HFFc6 (cell line): ENCODE data around the gene TMEM144. TPM values are rescaled to one million over a fixed set of nuclear protein-coding genes. Genes with fewer than 3 reads are reported as not detected.
"Not testable (repeated sequence)": the region's sequence is repeated elsewhere in the genome, so short reads cannot be mapped to it uniquely, and the experiment has no call there.

ENCODE experiments used
- DNase-seq: peaks from one replicate; pipeline ENCODE4 v3.0.0-alpha.2; 2018
- H3K27ac Mint-ChIP-seq: 2 replicates; pipeline ENCODE4 v1.8.0; 2020; ENCODE audit warnings: mild to moderate bottlenecking, mixed read lengths
- H3K27me3 Mint-ChIP-seq: 2 replicates; pipeline ENCODE4 v1.8.0; 2021; ENCODE audit warnings: mild to moderate bottlenecking, moderate library complexity, mixed read lengths; ENCODE audit not compliant: insufficient read depth
- H3K36me3 Mint-ChIP-seq: 2 replicates; pipeline ENCODE4 v1.8.0; 2021; ENCODE audit warnings: low read depth, mixed read lengths
- H3K4me1 Mint-ChIP-seq: 2 replicates; pipeline ENCODE4 v1.8.0; 2020; ENCODE audit warnings: low read depth, mixed read lengths
- H3K4me3 Mint-ChIP-seq: 2 replicates; pipeline ENCODE4 v1.8.0; 2020; ENCODE audit warnings: mild to moderate bottlenecking, moderate library complexity, mixed read lengths
- H3K9me3 Mint-ChIP-seq: 2 replicates; pipeline ENCODE4 v1.8.0; 2020; ENCODE audit warnings: mild to moderate bottlenecking, mixed read lengths
- total RNA-seq, 6 experiments: library from RNA; stranded (reverse); fragmentation: NEBNext Ultra II Directional; extraction: Animal tissue kit (Norgen Biotek cat#: 25700); gene quantifications; 2 replicates in 1 of 6; 3 replicates in 5 of 6; pipeline ENCODE4 v1.2.3, GENCODE V29; 2021
- TF ChIP-seq, protein P1 (sequence below): fragments of 200-600 bp; sonication (generic); IDR thresholded peaks from 2 replicates; pipeline ENCODE4 v1.5.0; 2021; ENCODE audit warnings: antibody characterized with exemption, mild to moderate bottlenecking

TMEM144 gene
- total RNA-seq, 6 experiments from 2014 or later, result 0.18 to 0.34 (median 0.29) TPM; not detected in 1

GRCh38 chr4:158268553-158268952 is 58.3 kb downstream of the TMEM144 start:
- H3K36me3 Mint-ChIP-seq, result no peaks in the 10 kb centered on the region
- no peak overlapping the region for H3K4me3 Mint-ChIP-seq
- peaks cover 3% of the 10 kb centered on the region; the same call in 1 of the 2 replicates for H3K27me3 Mint-ChIP-seq
- TF ChIP-seq, protein P1, sequence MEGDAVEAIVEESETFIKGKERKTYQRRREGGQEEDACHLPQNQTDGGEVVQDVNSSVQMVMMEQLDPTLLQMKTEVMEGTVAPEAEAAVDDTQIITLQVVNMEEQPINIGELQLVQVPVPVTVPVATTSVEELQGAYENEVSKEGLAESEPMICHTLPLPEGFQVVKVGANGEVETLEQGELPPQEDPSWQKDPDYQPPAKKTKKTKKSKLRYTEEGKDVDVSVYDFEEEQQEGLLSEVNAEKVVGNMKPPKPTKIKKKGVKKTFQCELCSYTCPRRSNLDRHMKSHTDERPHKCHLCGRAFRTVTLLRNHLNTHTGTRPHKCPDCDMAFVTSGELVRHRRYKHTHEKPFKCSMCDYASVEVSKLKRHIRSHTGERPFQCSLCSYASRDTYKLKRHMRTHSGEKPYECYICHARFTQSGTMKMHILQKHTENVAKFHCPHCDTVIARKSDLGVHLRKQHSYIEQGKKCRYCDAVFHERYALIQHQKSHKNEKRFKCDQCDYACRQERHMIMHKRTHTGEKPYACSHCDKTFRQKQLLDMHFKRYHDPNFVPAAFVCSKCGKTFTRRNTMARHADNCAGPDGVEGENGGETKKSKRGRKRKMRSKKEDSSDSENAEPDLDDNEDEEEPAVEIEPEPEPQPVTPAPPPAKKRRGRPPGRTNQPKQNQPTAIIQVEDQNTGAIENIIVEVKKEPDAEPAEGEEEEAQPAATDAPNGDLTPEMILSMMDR, result peak; percentile 44; the same call in 1 of the 2 replicates
- no peaks in the 10 kb centered on the region for H3K9me3 Mint-ChIP-seq
- H3K4me1 Mint-ChIP-seq, result no peaks in the 10 kb centered on the region
- DNase-seq, result no peak
- H3K27ac Mint-ChIP-seq, result no peak overlapping the region

DNA sequence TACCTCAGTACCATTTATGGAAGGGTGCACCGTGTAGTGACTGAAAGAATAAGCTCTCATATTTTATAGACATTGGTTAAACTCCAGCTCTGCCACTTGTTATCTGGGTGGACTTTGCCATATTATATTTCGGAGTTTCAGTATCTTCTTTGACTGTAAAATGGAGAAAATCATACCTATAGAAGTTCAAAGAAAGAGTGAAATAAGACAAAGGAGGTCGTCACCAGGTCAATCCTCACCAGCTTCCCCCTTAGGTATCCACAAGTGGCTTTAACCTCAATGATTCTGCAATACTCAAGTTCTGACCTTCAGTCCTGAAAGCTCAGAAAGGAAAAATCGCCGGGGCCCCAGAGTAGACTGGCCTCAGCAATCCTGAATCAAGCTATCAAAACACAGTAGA is 64.3 kb downstream of the TMEM144 start:
- no peaks in the 10 kb centered on the region for H3K9me3 Mint-ChIP-seq

GRCh38 chr4:158277558-158277957 is 67.3 kb downstream of the TMEM144 start:
- no peak overlapping the region for H3K27ac Mint-ChIP-seq
- TF ChIP-seq, protein P1, result no peak
- H3K4me3 Mint-ChIP-seq, result no peak overlapping the region
- no peak for DNase-seq
- H3K9me3 Mint-ChIP-seq, result no peaks in the 10 kb centered on the region
- peaks cover 13% of the 10 kb centered on the region for H3K4me1 Mint-ChIP-seq
- H3K27me3 Mint-ChIP-seq, result peaks cover 3% of the 10 kb centered on the region; the same call in 1 of the 2 replicates
- H3K36me3 Mint-ChIP-seq, result no peaks in the 10 kb centered on the region

More for the DNA sequence above, 64.3 kb downstream of the TMEM144 start:
- no peak for DNase-seq
- Mint-ChIP-seq H3K4me1 (peaks cover under 1% of the 10 kb centered on the region), H3K27me3 (peaks cover 4% of the 10 kb centered on the region; the same call in 1 of the 2 replicates), H3K27ac (no peak overlapping the region), H3K36me3 (no peaks in the 10 kb centered on the region), H3K4me3 (no peak overlapping the region)
- TF ChIP-seq, protein P1, result no peak

DNA sequence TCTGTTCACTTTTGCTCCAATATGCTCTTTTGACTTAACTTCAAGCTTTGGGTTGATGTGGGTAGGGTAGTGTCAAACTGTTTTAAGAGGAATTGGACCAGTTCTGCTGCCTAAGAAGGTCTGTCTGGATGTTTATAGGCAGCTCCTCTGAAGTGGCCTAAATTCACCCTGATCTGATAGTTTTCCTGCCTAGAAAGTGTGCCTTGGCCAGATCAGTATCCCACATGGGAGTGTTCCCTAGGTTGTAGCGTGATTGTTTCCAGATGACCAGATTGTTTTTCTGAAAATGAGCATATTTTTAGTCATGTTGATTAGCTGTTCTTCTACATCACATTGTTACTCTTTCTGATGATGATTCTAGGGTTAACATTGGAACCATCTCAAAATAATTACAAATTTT is 68.8 kb downstream of the TMEM144 start:
- H3K27ac Mint-ChIP-seq, H3K9me3 Mint-ChIP-seq, H3K36me3 Mint-ChIP-seq, H3K27me3 Mint-ChIP-seq, DNase-seq, H3K4me3 Mint-ChIP-seq: not testable (repeated sequence)
- peaks cover 13% of the 10 kb centered on the region for H3K4me1 Mint-ChIP-seq

DNA sequence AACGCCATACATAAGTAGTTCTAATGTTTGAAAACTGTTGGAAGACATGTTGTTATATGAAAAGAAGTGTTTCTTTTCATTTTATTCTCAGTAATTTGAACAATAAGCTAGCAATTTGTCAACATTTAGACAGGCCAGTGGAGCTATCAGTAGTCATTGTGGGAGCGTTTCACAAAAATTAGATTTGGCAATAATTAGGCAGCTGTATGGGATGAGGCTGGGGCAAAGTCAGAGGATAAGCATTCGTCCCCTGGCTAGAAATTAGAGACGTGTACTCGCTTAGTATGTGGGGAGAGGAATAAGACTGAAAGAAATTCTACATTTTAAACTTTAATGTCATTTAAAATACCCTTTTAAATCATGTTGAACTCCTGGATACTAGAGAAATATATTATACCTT is 70.6 kb downstream of the TMEM144 start:
- Mint-ChIP-seq H3K4me3 (no peak overlapping the region), H3K9me3 (no peaks in the 10 kb centered on the region), H3K4me1 (peaks cover 19% of the 10 kb centered on the region), H3K27me3 (peaks cover 2% of the 10 kb centered on the region; the same call in 1 of the 2 replicates), H3K36me3 (no peaks in the 10 kb centered on the region), H3K27ac (no peak overlapping the region)
- TF ChIP-seq, protein P1, result no peak
- DNase-seq, result no peak

DNA sequence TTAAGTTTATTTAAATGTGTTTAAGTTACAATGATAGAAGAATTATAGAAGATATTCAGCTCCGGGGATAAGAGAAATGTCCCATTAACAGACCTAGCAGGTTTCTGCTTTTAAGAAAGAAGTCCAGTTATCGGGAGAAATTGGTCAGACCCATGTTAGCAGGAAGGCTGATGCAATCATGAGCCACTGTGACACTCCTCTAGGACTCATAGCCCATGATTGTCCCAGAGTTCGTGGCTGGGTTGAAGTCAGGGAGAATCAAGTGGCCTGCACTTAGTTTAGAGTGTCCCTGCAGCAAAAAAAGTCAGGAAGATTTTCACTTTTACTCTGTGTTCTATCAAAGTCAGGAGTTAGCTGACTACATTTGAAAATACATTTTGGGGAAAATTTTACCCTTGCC is 72.0 kb downstream of the TMEM144 start:
- Mint-ChIP-seq H3K4me1 (peaks cover 19% of the 10 kb centered on the region), H3K27ac (peak overlapping the region; percentile 22; the same call in 1 of the 2 replicates), H3K27me3 (no peaks in the 10 kb centered on the region), H3K36me3 (no peaks in the 10 kb centered on the region), H3K4me3 (no peak overlapping the region), H3K9me3 (no peaks in the 10 kb centered on the region)
- TF ChIP-seq, protein P1, result no peak
- peak; percentile 9 for DNase-seq
